Activated naive CD4-positive, alpha-beta T cell treated with anti-CD3 and anti-CD28 coated beads, Interleukin-2, amount 10 ng/mL, durations not matched to agents 7 days and 5 days (primary cell): Measurements from ENCODE around the gene TJP1.
"Not testable (repeated sequence)": the region's sequence is repeated elsewhere in the genome, so short reads cannot be mapped to it uniquely, and the experiment has no call there.

Experiments used
- CTCF ChIA-PET: fragments of 350-600 bp; sonication (Branson Sonifier 250); formaldehyde crosslinking; loops from one replicate; lab custom pipeline; 2021; ENCODE audit warnings: antibody characterized with exemption; lab: Charles Lee
- DNase-seq: peaks from one replicate; pipeline ENCODE4 v3.0.0-alpha.2; 2020
- H3K27ac Mint-ChIP-seq: one replicate; pipeline ENCODE4 v1.8.0; 2021; ENCODE audit warnings: mild to moderate bottlenecking, moderate library complexity, mixed read lengths
- H3K27me3 Mint-ChIP-seq: one replicate; pipeline ENCODE4 v1.8.0; 2021; ENCODE audit warnings: mild to moderate bottlenecking, mixed read lengths
- H3K36me3 Mint-ChIP-seq: one replicate; pipeline ENCODE4 v1.8.0; 2021; ENCODE audit warnings: mixed read lengths
- H3K4me1 Mint-ChIP-seq: one replicate; pipeline ENCODE4 v1.8.0; 2021; ENCODE audit warnings: mixed read lengths
- H3K4me3 Mint-ChIP-seq: one replicate; pipeline ENCODE4 v1.8.0; 2021; ENCODE audit warnings: mild to moderate bottlenecking, moderate library complexity, mixed read lengths
- H3K9me3 Mint-ChIP-seq: one replicate; pipeline ENCODE4 v1.8.0; 2021; ENCODE audit warnings: mixed read lengths

TJP1 gene

DNA sequence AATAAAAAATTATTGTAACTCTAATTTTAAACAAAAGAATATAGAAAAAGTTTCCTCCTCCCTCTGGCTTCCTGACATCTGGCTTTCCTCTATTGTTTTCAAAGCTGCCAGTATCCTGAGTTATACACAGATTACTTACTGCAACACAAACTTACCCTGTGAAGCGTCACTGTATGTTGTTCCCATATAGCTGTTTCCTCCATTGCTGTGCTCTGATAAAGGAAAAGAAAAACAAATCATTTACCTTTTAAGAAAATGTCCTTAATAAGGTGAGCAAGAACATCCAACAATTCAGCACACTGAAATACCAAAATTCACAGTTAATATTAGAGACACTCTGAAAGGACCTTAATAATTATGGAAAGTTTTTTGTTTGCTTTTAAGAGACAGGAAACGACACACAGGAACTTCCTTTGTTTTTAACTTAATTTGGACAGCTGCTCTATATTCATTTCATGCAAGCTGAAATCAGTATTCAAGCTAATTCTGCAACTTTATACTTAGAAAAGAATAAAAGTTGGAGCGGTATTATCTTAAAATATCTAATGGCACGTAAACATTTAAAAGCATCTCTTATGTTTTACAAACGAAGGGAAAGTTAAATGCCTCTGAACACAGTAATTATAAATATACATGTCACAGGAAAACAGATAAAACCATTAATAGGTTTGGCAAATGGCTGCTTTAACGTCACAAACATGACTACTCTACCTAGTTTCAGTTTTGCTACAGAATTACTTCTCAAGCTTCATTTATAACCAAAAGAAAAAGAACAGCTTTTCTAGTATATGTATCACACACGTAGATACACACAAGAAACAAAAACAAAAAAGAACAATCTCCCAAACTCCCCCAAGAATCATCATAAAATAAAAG, 21.5 kb downstream of the TJP1 start:
- no peaks in the 10 kb centered on the region for H3K36me3 Mint-ChIP-seq
- no peaks in the 10 kb centered on the region for H3K9me3 Mint-ChIP-seq
- no peaks in the 10 kb centered on the region for H3K4me1 Mint-ChIP-seq
- CTCF ChIA-PET: no interaction called here
- H3K27me3 Mint-ChIP-seq: peaks cover 14% of the 10 kb centered on the region
- H3K4me3 Mint-ChIP-seq: no peak overlapping the region
- no peak overlapping the region for H3K27ac Mint-ChIP-seq
- no peak for DNase-seq

DNA sequence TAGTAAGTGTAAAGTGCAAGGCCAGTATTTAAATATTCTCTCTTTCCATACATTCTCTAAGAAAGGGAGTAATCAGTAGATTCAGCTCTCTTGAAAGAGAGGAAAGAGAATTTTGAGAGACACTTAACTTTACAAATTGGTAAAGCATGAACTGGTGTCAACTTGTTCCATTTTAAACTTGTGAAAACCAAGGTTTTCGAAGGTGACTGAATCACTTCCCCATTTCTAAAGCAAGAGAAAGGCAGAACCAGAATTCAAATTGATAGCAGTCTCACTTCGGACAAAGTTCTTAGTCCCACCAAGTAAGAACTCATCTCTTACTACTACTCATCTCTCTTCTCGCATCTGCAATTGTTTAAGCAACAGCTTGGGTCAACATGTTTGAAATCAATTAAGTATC, 22.4 kb downstream of the TJP1 start:
- no peaks in the 10 kb centered on the region for H3K4me1 Mint-ChIP-seq
- no peak for DNase-seq
- H3K4me3 Mint-ChIP-seq: no peak overlapping the region
- CTCF ChIA-PET: no interaction called here
- H3K27me3 Mint-ChIP-seq: peaks cover 11% of the 10 kb centered on the region
- no peak overlapping the region for H3K27ac Mint-ChIP-seq
- H3K9me3 Mint-ChIP-seq: no peaks in the 10 kb centered on the region
- H3K36me3 Mint-ChIP-seq: no peaks in the 10 kb centered on the region

DNA sequence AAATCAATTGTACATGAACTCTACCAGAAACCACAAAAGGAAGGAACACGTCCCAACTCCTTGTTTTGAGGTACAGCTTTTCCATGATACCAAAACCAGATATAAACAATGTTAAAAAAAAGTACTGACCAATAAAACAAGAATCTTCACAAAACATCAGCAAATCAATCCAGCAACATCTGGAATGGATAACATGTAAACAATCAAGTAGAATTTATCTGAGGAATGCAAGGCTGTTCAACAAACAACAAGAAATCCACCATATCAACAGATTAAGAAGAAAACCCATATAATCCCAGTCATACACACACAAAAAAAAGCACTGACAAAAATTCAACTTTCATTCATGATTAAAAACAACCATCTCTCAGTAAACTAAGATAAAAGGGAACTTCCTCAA, 26.7 kb downstream of the TJP1 start:
- no peaks in the 10 kb centered on the region for H3K36me3 Mint-ChIP-seq
- DNase-seq: no peak

DNA sequence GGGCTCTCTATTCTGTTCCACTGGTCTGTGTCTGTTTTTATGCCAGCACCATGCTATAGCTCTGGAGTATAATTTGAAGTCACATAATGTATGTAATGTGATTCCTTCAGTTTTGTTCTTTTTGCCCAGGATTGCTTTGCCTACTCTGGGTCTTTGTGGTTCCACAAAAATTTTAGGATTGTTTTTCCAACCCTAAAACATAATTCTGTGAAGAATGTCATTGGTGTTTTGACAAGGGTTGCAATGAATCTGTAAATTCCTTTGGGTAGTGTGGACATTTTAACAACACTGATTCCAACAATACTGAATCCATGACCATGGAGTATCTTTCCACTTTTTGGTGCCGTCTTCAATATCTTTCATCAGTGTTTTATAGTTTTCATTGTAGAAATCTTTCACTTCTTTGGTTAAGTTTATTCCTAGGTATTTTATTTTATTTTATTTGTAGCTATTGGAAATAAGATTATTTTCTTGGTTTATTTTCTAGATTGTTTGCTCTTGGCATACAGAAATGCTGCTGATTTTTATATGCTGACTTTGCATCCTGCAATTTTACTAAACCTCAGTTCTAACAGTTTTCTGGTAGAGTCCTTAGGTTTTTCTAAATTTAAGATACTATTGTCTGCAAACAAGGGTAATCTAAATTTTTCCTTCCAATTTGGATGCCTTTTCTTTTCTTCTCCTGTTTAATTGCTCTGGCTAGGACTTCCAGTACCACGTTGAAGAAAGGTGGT, 29.7 kb downstream of the TJP1 start:
- H3K9me3 Mint-ChIP-seq: no peaks in the 10 kb centered on the region
- CTCF ChIA-PET: no interaction called here
- no peak overlapping the region for H3K27ac Mint-ChIP-seq
- no peak for DNase-seq
- no peaks in the 10 kb centered on the region for H3K4me1 Mint-ChIP-seq
- no peaks in the 10 kb centered on the region for H3K36me3 Mint-ChIP-seq
- peaks cover 13% of the 10 kb centered on the region for H3K27me3 Mint-ChIP-seq
- H3K4me3 Mint-ChIP-seq: no peak overlapping the region

More for the DNA sequence above, 26.7 kb downstream of the TJP1 start:
- Mint-ChIP-seq H3K4me1 (no peaks in the 10 kb centered on the region), H3K9me3 (no peaks in the 10 kb centered on the region), H3K27me3 (peaks cover 16% of the 10 kb centered on the region), H3K4me3 (no peak overlapping the region), H3K27ac (no peak overlapping the region)
- CTCF ChIA-PET: no interaction called here

DNA sequence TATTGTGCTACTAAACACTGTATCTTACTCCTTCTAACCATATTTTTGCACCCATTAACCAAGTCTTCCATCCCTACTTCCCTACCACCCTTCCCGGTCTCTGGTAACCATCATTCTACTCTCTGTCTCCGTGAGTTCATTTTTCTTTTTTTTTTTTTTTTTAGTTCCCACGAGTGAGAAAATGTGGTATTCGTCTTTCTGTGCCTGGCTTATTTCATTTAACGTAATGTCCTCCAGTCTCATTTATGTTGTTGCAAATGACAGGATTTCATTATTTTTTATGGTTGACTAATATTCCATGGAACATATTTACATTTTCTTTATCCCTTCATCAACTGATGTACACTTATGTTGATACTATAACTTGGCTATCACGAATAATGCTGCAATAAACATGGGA, 31.7 kb downstream of the TJP1 start:
- no peaks in the 10 kb centered on the region for H3K4me1 Mint-ChIP-seq
- no peak overlapping the region for H3K27ac Mint-ChIP-seq
- peaks cover 8% of the 10 kb centered on the region for H3K27me3 Mint-ChIP-seq
- no peaks in the 10 kb centered on the region for H3K36me3 Mint-ChIP-seq
- CTCF ChIA-PET: no interaction called here
- DNase-seq: no peak
- no peaks in the 10 kb centered on the region for H3K9me3 Mint-ChIP-seq
- no peak overlapping the region for H3K4me3 Mint-ChIP-seq

DNA sequence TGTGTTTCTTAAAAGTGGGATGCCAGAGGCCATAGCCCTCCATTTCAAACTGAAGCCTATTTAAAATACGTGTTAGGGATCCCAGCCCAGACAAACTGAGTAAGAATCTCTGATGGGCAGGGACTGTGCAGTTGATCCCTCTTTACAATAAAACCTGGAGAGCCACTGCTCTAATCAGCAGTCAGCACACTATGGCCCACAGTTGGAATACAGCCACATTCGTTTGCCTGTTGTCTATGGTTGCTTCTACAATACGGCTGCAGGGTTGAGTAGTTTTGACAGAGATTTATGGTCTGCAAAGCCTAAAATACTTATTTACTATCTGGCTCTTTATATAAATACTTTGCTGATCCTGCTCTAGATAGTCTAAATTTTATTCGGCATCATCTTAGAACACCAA, 32.4 kb downstream of the TJP1 start:
- H3K4me1 Mint-ChIP-seq: no peaks in the 10 kb centered on the region
- no peaks in the 10 kb centered on the region for H3K36me3 Mint-ChIP-seq
- H3K27ac Mint-ChIP-seq: no peak overlapping the region
- H3K27me3 Mint-ChIP-seq: peaks cover 6% of the 10 kb centered on the region
- no peak for DNase-seq
- CTCF ChIA-PET: no interaction called here
- no peaks in the 10 kb centered on the region for H3K9me3 Mint-ChIP-seq
- H3K4me3 Mint-ChIP-seq: no peak overlapping the region

- Mint-ChIP-seq H3K4me3 (no peak overlapping the region), H3K4me1 (no peaks in the 10 kb centered on the region), H3K27ac (no peak overlapping the region), H3K9me3 (no peaks in the 10 kb centered on the region), H3K27me3 (peaks cover 5% of the 10 kb centered on the region), H3K36me3 (no peaks in the 10 kb centered on the region)
- no peak for DNase-seq
- CTCF ChIA-PET: no interaction called here
Measured at GRCh38 chr15:29788433-29789034, 33.7 kb downstream of the TJP1 start.

DNA sequence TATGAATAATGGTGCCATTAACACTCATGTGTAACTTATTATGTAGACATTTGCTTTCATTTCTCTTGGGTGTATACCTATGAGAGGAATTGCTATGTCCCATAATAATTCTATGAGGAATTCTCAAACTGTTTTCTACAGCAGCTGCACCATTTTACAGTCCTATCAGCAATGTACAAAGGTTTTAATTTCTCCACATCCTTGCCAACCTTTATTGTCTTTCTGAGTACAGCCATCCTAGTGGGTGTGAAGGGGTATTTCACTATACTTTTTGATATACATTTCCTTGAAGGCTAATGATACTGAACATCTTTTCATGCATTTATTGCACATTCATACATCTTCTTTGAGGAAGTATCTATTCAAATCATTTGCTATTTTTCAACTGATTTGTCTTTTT, 34.5 kb downstream of the TJP1 start:
- Mint-ChIP-seq H3K4me3 (no peak overlapping the region), H3K27ac (no peak overlapping the region), H3K27me3 (no peaks in the 10 kb centered on the region), H3K9me3 (no peaks in the 10 kb centered on the region), H3K4me1 (no peaks in the 10 kb centered on the region), H3K36me3 (no peaks in the 10 kb centered on the region)
- CTCF ChIA-PET: no interaction called here
- DNase-seq: no peak

DNA sequence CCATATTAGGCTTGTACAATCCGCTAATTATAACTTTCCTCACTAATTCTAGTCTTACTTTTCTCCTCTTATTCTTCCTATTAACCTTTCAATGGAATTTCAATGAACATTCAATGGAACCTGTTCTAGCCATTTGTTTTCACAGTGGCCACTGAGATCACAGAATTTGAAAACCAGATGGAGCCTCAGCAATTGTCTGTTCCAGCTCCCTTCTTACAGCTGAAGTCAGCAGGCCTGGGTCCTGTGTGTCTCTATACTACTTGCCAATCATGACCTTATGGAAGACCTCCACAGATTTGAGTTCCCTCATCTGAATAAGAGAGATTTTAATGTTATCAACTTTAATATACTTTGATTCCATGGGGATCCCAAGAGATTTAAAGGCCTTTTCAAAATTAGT, 36.6 kb downstream of the TJP1 start:
- H3K4me1 Mint-ChIP-seq: no peaks in the 10 kb centered on the region
- CTCF ChIA-PET: no interaction called here
- H3K36me3 Mint-ChIP-seq: no peaks in the 10 kb centered on the region
- no peaks in the 10 kb centered on the region for H3K9me3 Mint-ChIP-seq
- DNase-seq: no peak
- no peak overlapping the region for H3K4me3 Mint-ChIP-seq
- no peaks in the 10 kb centered on the region for H3K27me3 Mint-ChIP-seq
- no peak overlapping the region for H3K27ac Mint-ChIP-seq

GRCh38 chr15:29785136-29785535, 37.1 kb downstream of the TJP1 start:
- peaks cover 2% of the 10 kb centered on the region for H3K27me3 Mint-ChIP-seq
- no peaks in the 10 kb centered on the region for H3K36me3 Mint-ChIP-seq
- CTCF ChIA-PET: no interaction called here
- H3K4me3 Mint-ChIP-seq: no peak overlapping the region
- no peak for DNase-seq
- H3K4me1 Mint-ChIP-seq: no peaks in the 10 kb centered on the region
- H3K27ac Mint-ChIP-seq: no peak overlapping the region
- no peaks in the 10 kb centered on the region for H3K9me3 Mint-ChIP-seq

- no peaks in the 10 kb centered on the region for H3K36me3 Mint-ChIP-seq
- no peak overlapping the region for H3K4me3 Mint-ChIP-seq
- no peak for DNase-seq
- peaks cover 7% of the 10 kb centered on the region for H3K27me3 Mint-ChIP-seq
- no peaks in the 10 kb centered on the region for H3K4me1 Mint-ChIP-seq
- no peak overlapping the region for H3K27ac Mint-ChIP-seq
- CTCF ChIA-PET: no interaction called here
- H3K9me3 Mint-ChIP-seq: no peaks in the 10 kb centered on the region
Measured at GRCh38 chr15:29784413-29784812, 37.9 kb downstream of the TJP1 start.

DNA sequence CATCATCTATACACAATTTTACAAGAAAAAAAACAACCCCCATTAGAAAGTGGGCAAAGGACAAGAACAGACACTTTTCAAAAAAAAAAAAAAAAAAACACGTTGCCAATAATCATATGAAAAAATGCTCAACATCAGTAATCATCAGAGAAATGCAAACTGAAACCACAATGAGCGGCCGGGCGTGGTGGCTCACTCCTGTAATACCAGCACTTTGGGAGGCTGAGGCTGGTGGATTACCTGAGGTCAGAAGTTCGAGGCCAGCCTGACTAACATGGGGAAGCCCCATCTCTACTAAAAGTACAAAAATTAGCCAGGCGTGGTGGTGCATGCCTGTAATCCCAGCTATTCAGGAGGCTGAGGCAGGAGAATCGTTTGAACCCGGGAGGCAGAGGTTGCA, 39.5 kb downstream of the TJP1 start:
- H3K27me3 Mint-ChIP-seq: peaks cover 13% of the 10 kb centered on the region
- H3K4me1 Mint-ChIP-seq, H3K4me3 Mint-ChIP-seq, H3K9me3 Mint-ChIP-seq, H3K36me3 Mint-ChIP-seq, H3K27ac Mint-ChIP-seq, CTCF ChIA-PET, DNase-seq: not testable (repeated sequence)

DNA sequence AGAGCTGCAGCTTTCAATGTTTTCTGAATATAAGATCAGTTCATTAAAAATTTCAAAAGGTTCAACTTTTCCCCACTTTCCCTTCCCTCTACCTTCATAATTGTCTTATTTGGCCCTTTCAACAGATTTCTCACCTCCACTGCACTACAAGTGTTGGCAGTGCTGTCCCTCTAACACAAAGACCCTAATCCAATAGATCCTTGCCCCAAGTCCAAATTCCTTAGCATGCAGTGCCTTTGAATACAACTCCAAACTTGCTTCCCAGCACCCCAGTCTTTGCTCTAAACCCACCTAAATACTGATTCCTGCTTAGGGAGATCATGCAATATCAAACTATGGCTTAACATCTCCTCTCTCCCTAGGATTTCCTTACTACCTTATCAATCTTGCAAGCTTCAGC, 43.9 kb downstream of the TJP1 start:
- DNase-seq: no peak
- CTCF ChIA-PET: no interaction called here
- H3K9me3 Mint-ChIP-seq: no peaks in the 10 kb centered on the region
- H3K36me3 Mint-ChIP-seq: no peaks in the 10 kb centered on the region
- no peak overlapping the region for H3K4me3 Mint-ChIP-seq
- no peaks in the 10 kb centered on the region for H3K4me1 Mint-ChIP-seq
- H3K27me3 Mint-ChIP-seq: peaks cover 13% of the 10 kb centered on the region
- no peak overlapping the region for H3K27ac Mint-ChIP-seq

- CTCF ChIA-PET: no interaction called here
- Mint-ChIP-seq H3K4me1 (no peaks in the 10 kb centered on the region), H3K9me3 (no peaks in the 10 kb centered on the region), H3K27me3 (peaks cover 13% of the 10 kb centered on the region), H3K36me3 (no peaks in the 10 kb centered on the region), H3K27ac (no peak overlapping the region), H3K4me3 (no peak overlapping the region)
- no peak for DNase-seq
Measured at GRCh38 chr15:29776859-29777258, 45.4 kb downstream of the TJP1 start.

GRCh38 chr15:29774900-29775299, 47.4 kb downstream of the TJP1 start:
- Mint-ChIP-seq H3K36me3 (no peaks in the 10 kb centered on the region), H3K27ac (no peak overlapping the region), H3K4me3 (no peak overlapping the region), H3K9me3 (no peaks in the 10 kb centered on the region), H3K27me3 (peaks cover 9% of the 10 kb centered on the region), H3K4me1 (no peaks in the 10 kb centered on the region)
- DNase-seq: no peak
- CTCF ChIA-PET: no interaction called here
